Brain microvascular endothelial cell (primary cell): ENCODE data around the gene FRAS1.
A peak's percentile ranks its signal among the peaks of the same experiment; 100 is the strongest.
"Not testable (repeated sequence)": the region's sequence is repeated elsewhere in the genome, so short reads cannot be mapped to it uniquely, and the experiment has no call there.

Experiments
- DNase-seq: peaks from one replicate; pipeline ENCODE4 v3.0.0-alpha.2; 2020
- H3K27ac ChIP-seq: fragments of 250-450 bp; sonication (Bioruptor Pico); 2 replicates; pipeline ENCODE4 v1.5.1; 2020; ENCODE audit warnings: mild to moderate bottlenecking, moderate library complexity
- H3K27me3 ChIP-seq: fragments of 250-450 bp; sonication (Bioruptor Pico); replicated peaks from 2 replicates; pipeline ENCODE4 v1.5.1; 2020; ENCODE audit warnings: mild to moderate bottlenecking
- H3K36me3 ChIP-seq: fragments of 250-450 bp; sonication (Bioruptor Pico); replicated peaks from 2 replicates; pipeline ENCODE4 v1.5.1; 2020; ENCODE audit warnings: mild to moderate bottlenecking
- H3K4me3 ChIP-seq: 2 replicates; pipeline ENCODE4 v1.5.1; 2011; ENCODE audit warnings: low read depth, mild to moderate bottlenecking, control low read depth, low read length, moderate library complexity
- CTCF ChIP-seq: IDR thresholded peaks from 2 replicates; pipeline ENCODE4 v1.5.1; 2011; ENCODE audit warnings: low read depth, mild to moderate bottlenecking, moderate library complexity, low read length, control low read depth, inconsistent platforms; ENCODE audit errors: missing control alignments
- in situ Hi-C: cut with HindIII; loops from 2 replicates; pipeline ENCODE4 v1.10.0; 2017; ENCODE audit warnings: low sequenced_read_pairs, low pct_ligation_motif_present

Gene FRAS1

GRCh38 chr4:78100060-78100459, 42.9 kb downstream of the FRAS1 start:
- Histone ChIP-seq H3K27ac (no peak overlapping the region), H3K36me3 (no peaks in the 10 kb centered on the region), H3K4me3 (no peak overlapping the region), H3K27me3 (no peaks in the 10 kb centered on the region)
- DNase-seq = no peak
- in situ Hi-C loops = no loop called here
- no peak for TF ChIP-seq CTCF

DNA sequence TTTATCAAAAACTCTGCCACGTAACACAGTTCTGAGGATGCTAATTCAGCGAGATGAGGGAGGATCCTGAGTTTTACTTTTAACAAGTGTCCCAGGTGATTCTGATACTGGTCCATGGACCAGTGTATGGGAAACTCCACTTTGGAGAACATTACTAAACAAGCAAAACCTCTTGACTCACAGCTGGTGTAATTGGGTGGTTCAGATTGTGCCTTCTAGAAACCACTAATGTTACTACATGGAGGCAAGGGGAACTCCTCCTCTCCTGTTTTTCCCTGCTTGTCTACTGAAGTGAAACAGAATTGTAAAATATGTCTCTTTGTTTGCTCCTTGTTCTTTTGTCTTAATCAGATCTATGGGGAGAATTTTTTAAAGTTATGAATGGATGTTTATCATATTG, 62.6 kb downstream of the FRAS1 start:
- no peaks in the 10 kb centered on the region for H3K27me3 ChIP-seq
- no peak overlapping the region for H3K4me3 ChIP-seq
- DNase-seq = no peak
- in situ Hi-C loops = no loop called here
- H3K36me3 ChIP-seq = no peaks in the 10 kb centered on the region
- TF ChIP-seq CTCF = no peak
- no peak overlapping the region for H3K27ac ChIP-seq

DNA sequence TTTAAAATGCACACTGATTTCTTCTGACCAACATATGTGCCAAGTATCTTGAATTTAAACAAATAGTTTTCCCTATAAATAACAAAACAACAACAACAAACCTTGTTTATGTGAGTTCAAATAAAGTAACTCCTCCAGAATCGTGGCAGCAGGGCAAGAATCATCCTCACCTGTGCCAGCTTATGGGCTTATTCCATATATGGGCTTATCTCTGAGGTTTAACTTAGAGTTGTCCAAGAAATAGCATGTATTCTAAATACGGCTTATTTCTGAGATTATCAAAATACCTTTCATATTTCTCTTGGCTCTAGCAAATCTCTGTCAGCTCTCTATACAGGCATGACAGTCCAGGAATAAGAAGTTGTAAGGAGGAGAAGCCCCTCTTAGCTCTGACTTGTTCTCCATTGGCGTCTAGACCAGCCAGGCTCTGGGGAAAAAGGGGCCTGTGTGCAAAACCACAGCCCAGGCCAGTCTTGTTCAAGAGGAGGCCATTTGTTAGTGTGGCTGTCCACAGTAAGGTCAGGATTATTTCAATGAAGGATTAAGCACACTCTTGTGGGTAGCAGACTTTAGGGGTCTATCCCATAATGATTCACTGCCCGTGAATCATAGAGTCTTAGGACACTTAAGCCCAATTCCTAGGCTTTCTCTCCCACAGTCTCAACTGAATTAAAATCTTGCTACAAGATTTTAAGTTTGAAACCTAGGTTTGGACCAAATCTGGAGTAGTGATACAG, 63.2 kb downstream of the FRAS1 start:
- TF ChIP-seq CTCF = no peak
- H3K27ac ChIP-seq = no peak overlapping the region
- no peaks in the 10 kb centered on the region for H3K27me3 ChIP-seq
- in situ Hi-C loops = no loop called here
- no peak for DNase-seq
- H3K36me3 ChIP-seq = no peaks in the 10 kb centered on the region
- no peak overlapping the region for H3K4me3 ChIP-seq

DNA sequence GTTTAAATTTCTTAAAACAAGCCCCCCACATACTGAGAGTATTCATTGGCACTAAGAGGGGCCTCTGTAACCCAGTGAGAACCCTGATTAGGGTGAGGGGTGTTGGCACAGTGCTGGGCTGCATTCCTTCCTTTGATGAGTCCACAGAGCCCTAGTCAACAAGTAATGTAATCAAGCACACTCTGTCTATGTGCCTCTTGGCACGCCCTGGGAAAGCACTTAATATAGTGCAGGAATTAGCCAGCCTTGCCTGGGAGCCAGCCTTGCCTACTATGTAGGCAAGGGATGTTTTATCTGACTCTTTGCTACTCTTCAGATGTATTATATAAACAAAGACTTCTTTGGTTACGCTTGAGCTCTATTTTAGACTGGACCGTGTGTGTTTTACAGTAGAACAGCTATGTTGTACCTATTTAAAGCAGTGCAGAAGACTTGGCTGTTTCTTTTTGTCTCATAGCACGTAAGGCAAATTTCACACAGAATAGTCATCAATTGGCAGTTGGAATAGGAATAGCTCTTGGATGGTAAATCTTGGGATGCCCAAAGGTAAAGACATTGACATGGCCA, 64.3 kb downstream of the FRAS1 start:
- no peak for DNase-seq
- H3K27ac ChIP-seq = no peak overlapping the region
- no peaks in the 10 kb centered on the region for H3K36me3 ChIP-seq
- in situ Hi-C loops = no loop called here
- no peak for TF ChIP-seq CTCF
- no peaks in the 10 kb centered on the region for H3K27me3 ChIP-seq
- H3K4me3 ChIP-seq = no peak overlapping the region

DNA sequence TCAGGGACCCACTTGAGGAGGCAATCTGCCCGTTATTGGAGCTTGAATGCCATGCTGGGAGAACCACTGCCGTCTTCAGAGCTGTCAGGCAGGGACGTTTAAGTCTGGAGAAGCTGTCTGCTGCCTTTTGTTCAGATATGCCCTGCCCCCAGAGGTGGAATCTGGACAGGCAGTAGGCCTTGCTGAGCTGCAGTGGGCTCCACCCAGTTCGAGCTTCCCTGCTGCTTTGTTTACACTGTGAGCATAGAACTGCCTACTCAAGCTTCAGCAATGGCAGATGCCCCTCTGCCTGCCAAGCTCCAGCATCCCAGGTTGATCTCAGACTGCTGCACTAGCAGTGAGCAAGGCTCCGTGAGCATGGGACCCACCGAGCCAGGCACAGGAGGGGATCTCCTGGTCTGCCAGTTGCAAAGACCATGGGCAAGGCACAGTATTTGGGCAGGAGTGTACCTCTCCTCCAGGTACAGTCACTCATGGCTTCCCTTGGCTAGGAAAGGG, 68.8 kb downstream of the FRAS1 start:
- H3K4me3 ChIP-seq, H3K36me3 ChIP-seq, H3K27ac ChIP-seq, DNase-seq, H3K27me3 ChIP-seq, in situ Hi-C loops: not testable (repeated sequence)
- TF ChIP-seq CTCF = peak; percentile 1
